Glutamatergic neuron (in vitro differentiated cells): ENCODE data around the gene CTR9. TPM values are rescaled to one million over a fixed set of nuclear protein-coding genes. Genes with fewer than 3 reads are reported as not detected.

Source experiments
- DNase-seq: peaks from one replicate; pipeline ENCODE4 v3.0.0; 2022
- H3K27ac Mint-ChIP-seq: one replicate; pipeline ENCODE4 v1.8.0; 2020; ENCODE audit warnings: mild to moderate bottlenecking, mixed read lengths, inconsistent platforms; ENCODE audit not compliant: unreplicated experiment
- H3K27me3 Mint-ChIP-seq: one replicate; pipeline ENCODE4 v1.8.0; 2020; ENCODE audit warnings: mild to moderate bottlenecking, moderate library complexity, mixed read lengths, inconsistent platforms; ENCODE audit not compliant: unreplicated experiment
- H3K36me3 Mint-ChIP-seq: one replicate; pipeline ENCODE4 v1.8.0; 2020; ENCODE audit warnings: mild to moderate bottlenecking, mixed read lengths, inconsistent platforms; ENCODE audit not compliant: unreplicated experiment
- H3K4me1 Mint-ChIP-seq: one replicate; pipeline ENCODE4 v1.8.0; 2020; ENCODE audit warnings: mild to moderate bottlenecking, low read depth, mixed read lengths, inconsistent platforms; ENCODE audit not compliant: unreplicated experiment
- H3K4me3 Mint-ChIP-seq: one replicate; pipeline ENCODE4 v1.8.0; 2020; ENCODE audit warnings: mild to moderate bottlenecking, mixed read lengths, inconsistent platforms; ENCODE audit not compliant: unreplicated experiment
- H3K9me3 Mint-ChIP-seq: one replicate; pipeline ENCODE4 v1.8.0; 2020; ENCODE audit warnings: mild to moderate bottlenecking, moderate library complexity, mixed read lengths, inconsistent platforms; ENCODE audit not compliant: unreplicated experiment
- total RNA-seq: library from RNA; stranded (reverse); fragmentation: NEBNext Ultra II Directional; extraction: Animal tissue kit (Norgen Biotek cat#: 25700); gene quantifications from one replicate; pipeline ENCODE4 v1.2.1, GENCODE V29; 2021; ENCODE audit not compliant: unreplicated experiment
- TF ChIP-seq, protein P1 (sequence below): fragments of 200-600 bp; sonication (generic); IDR thresholded peaks from one replicate; pipeline ENCODE4 v1.5.0; 2021; ENCODE audit not compliant: partially characterized antibody, unreplicated experiment

The CTR9 gene
- total RNA-seq, 1 donor from 2014 or later, result 32.7 TPM

DNA sequence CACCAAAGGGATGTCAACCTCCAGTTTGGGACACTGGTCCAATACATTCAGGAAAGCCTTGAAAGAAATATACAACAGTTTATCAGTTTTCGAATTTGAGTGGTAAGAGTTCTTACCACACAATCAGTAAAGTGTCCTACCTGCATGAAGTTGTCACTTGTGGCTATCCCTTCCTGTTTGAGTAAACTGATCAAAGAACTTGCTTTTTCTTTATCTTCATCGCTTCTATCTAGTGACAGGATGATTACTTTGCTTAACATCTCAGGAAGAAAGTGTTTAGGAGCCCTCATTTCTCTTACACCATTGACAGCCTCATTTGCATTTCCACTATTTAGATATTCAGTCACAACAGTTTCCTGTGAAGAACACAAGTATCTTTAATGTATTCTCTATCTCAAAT lies 49.2 kb downstream of the CTR9 start:
- no peak for DNase-seq
- peaks cover 16% of the 10 kb centered on the region for H3K36me3 Mint-ChIP-seq
- peaks cover 6% of the 10 kb centered on the region for H3K9me3 Mint-ChIP-seq
- peaks cover 11% of the 10 kb centered on the region for H3K4me1 Mint-ChIP-seq
- TF ChIP-seq, protein P1, sequence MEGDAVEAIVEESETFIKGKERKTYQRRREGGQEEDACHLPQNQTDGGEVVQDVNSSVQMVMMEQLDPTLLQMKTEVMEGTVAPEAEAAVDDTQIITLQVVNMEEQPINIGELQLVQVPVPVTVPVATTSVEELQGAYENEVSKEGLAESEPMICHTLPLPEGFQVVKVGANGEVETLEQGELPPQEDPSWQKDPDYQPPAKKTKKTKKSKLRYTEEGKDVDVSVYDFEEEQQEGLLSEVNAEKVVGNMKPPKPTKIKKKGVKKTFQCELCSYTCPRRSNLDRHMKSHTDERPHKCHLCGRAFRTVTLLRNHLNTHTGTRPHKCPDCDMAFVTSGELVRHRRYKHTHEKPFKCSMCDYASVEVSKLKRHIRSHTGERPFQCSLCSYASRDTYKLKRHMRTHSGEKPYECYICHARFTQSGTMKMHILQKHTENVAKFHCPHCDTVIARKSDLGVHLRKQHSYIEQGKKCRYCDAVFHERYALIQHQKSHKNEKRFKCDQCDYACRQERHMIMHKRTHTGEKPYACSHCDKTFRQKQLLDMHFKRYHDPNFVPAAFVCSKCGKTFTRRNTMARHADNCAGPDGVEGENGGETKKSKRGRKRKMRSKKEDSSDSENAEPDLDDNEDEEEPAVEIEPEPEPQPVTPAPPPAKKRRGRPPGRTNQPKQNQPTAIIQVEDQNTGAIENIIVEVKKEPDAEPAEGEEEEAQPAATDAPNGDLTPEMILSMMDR, result no peak
- peaks cover 3% of the 10 kb centered on the region for H3K27me3 Mint-ChIP-seq
- H3K27ac Mint-ChIP-seq, result no peak overlapping the region
- H3K4me3 Mint-ChIP-seq, result no peak overlapping the region

DNA sequence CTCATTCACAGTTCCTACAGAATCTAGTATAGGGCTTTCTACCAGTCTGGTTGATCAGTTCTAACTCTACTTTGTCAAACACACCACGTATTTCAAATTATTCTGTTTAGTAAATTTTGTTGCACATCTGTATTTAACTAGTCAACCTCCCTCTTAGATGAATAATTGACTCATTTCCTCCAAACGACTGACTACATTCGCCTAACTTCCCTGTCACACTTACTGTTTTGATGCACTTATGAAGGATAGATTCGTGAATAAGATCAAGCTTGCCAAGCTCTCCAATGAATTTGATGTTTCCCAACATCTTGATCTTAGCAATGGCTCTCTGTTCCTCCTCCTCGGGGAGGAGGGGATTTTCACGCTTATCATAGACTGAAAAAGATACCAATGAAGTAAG lies 52.6 kb downstream of the CTR9 start:
- no peak for DNase-seq
- peak overlapping the region; percentile 13 for H3K4me3 Mint-ChIP-seq
- H3K27me3 Mint-ChIP-seq, result peaks cover 15% of the 10 kb centered on the region
- TF ChIP-seq, protein P1, result no peak
- H3K36me3 Mint-ChIP-seq, result peaks cover 21% of the 10 kb centered on the region
- peaks cover 20% of the 10 kb centered on the region for H3K4me1 Mint-ChIP-seq
- H3K9me3 Mint-ChIP-seq, result peaks cover 19% of the 10 kb centered on the region
- H3K27ac Mint-ChIP-seq, result no peak overlapping the region

DNA sequence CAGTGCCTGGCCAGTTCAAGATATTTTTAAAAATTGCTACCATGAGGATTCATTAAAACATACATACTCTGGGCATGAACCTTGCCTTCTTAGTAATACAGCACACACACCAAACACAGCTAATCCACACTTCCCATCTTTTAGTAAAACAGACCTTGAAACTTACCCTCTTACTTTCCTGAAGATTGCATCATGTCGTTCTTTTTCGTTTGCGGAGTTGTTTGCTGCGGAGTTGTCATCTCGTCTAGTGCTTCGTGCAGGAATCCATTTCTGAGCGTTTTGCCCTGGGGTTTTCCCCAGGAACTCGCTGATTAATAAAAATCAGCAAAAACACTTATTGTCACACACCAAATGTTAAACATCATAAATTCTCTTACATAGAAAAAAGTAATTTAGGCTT lies 54.7 kb downstream of the CTR9 start:
- Mint-ChIP-seq H3K27me3 (peaks cover 15% of the 10 kb centered on the region), H3K4me1 (peaks cover 24% of the 10 kb centered on the region), H3K9me3 (peaks cover 27% of the 10 kb centered on the region), H3K36me3 (peaks cover 17% of the 10 kb centered on the region), H3K27ac (peak overlapping the region; percentile 48), H3K4me3 (peak overlapping the region; percentile 96)
- DNase-seq, result no peak
- TF ChIP-seq, protein P1, result no peak

DNA sequence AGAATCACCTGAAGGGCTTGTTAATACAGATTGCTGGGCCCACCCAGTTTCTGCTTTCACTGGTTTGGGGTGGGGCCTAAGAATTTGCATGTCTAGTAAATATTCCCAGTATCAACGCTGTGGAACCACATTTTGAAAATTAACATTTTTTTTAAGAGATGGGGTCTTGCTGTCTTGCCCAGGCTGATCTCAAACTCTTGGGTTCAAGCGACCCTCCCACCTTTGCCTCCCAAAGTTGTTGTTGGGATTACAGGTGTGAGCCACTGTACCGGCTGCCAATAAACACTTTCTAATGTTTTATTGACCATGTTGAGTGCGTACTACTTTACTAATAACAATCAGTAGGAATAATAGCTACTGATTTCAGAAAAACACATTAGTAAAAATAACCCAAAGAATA lies 55.2 kb downstream of the CTR9 start:
- Mint-ChIP-seq H3K36me3 (peaks cover 17% of the 10 kb centered on the region), H3K27ac (no peak overlapping the region), H3K9me3 (peaks cover 27% of the 10 kb centered on the region), H3K4me3 (peak overlapping the region; percentile 96), H3K4me1 (peaks cover 24% of the 10 kb centered on the region), H3K27me3 (peaks cover 15% of the 10 kb centered on the region)
- TF ChIP-seq, protein P1, result no peak
- no peak for DNase-seq

DNA sequence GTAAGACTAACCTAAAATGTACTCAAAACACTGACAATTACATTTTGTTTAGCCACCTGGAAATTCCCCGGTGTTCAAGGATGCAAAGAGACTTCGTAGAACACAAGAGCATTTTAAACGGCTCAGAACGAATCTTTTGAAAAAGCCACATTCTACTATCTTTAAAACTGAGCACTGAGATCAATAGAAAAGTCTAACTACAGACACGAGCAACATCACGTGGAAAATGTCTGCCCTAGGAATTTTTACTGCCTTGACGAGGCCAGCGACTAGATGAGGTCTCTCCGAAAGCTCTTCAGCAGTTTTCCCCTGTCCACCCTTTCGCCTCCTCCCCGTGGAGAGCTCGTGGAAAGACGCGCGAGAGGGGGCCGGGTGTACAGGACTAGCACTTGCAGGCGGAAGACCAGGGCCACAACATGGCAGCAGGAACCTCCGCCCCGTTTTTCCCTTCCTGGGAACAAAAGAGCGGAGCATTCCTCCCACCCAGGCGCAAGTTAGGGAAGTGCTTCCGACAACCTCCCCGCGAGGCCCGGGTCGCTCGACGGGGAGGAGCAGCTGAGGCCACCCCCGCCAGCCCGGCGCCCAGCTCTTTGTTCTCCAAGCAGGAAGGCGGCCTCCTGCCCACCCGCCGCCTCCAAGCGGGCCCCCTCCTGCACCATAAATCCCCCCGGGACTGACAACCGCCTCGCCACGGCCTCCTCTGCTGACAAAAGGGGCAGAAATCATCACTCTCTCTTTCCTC lies 56.6 kb downstream of the CTR9 start:
- Mint-ChIP-seq H3K9me3 (peaks cover 25% of the 10 kb centered on the region), H3K4me3 (peak overlapping the region; percentile 96), H3K27ac (peak overlapping the region; percentile 100), H3K36me3 (peaks cover 17% of the 10 kb centered on the region), H3K27me3 (peaks cover 15% of the 10 kb centered on the region), H3K4me1 (peaks cover 24% of the 10 kb centered on the region)
- peak; percentile 74 for DNase-seq
- TF ChIP-seq, protein P1, result no peak
